Bronchial epithelial cell (primary cell): ENCODE results near the gene SUPT4H1. TPM values are rescaled to one million over a fixed set of nuclear protein-coding genes. Genes with fewer than 3 reads are reported as not detected.

Experiments
- DNase-seq: peaks from one replicate; pipeline ENCODE4 v3.0.0-alpha.2; 2010; ENCODE audit warnings: low read depth
- FAIRE-seq: peaks from 2 replicates; lab custom pipeline; 2011; peaks lifted over from hg19 to GRCh38; lab: Jason Lieb, UNC
- H3K27me3 ChIP-seq: 2 replicates; pipeline ENCODE4 v1.5.1; 2011; ENCODE audit warnings: low read length; ENCODE audit not compliant: control insufficient read depth, insufficient read depth
- H3K36me3 ChIP-seq: 2 replicates; pipeline ENCODE4 v1.5.1; 2011; ENCODE audit warnings: low read length; ENCODE audit not compliant: control insufficient read depth, insufficient read depth
- H3K4me3 ChIP-seq: 2 replicates; pipeline ENCODE4 v1.5.1; 2011; ENCODE audit warnings: mild to moderate bottlenecking, low read depth, low read length, control low read depth
- total RNA-seq: library from RNA; depleted of rRNA; stranded (reverse); fragments of >200 nt; gene quantifications from 2 replicates; pipeline ENCODE4 v1.2.1, GENCODE V29; 2014
- TF ChIP-seq, protein P1 (sequence below): IDR thresholded peaks from 2 replicates; pipeline ENCODE4 v1.5.1; 2011; ENCODE audit warnings: mild to moderate bottlenecking, moderate library complexity, low read length, control low read depth, inconsistent platforms; ENCODE audit not compliant: insufficient read depth, severe bottlenecking

The SUPT4H1 gene
- total RNA-seq, 1 donor from 2014 or later: 52.1 TPM

DNA sequence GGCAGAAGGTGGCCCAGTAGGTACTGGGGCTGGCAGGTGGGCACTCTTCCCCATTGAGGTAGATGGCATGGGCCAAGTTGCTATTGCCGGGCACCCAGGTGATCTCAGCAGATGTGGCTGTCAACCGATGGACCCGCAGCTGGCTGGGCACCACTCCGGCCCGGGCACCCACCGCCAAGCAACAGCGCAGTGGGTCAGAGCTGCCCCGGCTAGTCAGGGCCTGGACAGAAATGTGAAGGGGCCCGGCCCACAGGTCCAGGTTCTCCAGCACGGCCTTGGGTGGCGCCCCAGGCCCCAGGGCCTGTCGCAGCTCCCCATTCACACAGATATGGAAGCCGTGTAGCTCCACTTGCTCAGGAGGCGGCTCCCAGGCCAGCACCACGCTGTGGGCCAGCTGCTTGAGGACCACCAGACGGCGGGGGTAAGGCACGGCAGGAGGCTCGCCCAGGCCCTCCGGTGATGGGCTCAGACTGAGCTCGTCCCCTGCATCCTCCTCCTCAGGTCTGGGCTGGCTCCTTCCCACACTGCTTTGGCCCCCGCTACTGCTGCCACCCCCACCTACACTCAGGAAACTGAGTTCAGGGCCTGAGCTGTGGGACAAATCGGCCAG, 39.9 kb downstream of the SUPT4H1 start:
- TF ChIP-seq, protein P1, sequence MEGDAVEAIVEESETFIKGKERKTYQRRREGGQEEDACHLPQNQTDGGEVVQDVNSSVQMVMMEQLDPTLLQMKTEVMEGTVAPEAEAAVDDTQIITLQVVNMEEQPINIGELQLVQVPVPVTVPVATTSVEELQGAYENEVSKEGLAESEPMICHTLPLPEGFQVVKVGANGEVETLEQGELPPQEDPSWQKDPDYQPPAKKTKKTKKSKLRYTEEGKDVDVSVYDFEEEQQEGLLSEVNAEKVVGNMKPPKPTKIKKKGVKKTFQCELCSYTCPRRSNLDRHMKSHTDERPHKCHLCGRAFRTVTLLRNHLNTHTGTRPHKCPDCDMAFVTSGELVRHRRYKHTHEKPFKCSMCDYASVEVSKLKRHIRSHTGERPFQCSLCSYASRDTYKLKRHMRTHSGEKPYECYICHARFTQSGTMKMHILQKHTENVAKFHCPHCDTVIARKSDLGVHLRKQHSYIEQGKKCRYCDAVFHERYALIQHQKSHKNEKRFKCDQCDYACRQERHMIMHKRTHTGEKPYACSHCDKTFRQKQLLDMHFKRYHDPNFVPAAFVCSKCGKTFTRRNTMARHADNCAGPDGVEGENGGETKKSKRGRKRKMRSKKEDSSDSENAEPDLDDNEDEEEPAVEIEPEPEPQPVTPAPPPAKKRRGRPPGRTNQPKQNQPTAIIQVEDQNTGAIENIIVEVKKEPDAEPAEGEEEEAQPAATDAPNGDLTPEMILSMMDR: no peak
- H3K27me3 ChIP-seq: peaks cover 3% of the 10 kb centered on the region
- DNase-seq: no peak
- no peak for FAIRE-seq
- H3K4me3 ChIP-seq: no peak overlapping the region
- no peaks in the 10 kb centered on the region for H3K36me3 ChIP-seq

- Histone ChIP-seq H3K4me3 (no peak overlapping the region), H3K36me3 (no peaks in the 10 kb centered on the region), H3K27me3 (peaks cover 3% of the 10 kb centered on the region)
- FAIRE-seq (no peak), DNase-seq (no peak)
- TF ChIP-seq, protein P1: no peak
Observed at GRCh38 chr17:58311429-58311894, 40.5 kb downstream of the SUPT4H1 start.

DNA sequence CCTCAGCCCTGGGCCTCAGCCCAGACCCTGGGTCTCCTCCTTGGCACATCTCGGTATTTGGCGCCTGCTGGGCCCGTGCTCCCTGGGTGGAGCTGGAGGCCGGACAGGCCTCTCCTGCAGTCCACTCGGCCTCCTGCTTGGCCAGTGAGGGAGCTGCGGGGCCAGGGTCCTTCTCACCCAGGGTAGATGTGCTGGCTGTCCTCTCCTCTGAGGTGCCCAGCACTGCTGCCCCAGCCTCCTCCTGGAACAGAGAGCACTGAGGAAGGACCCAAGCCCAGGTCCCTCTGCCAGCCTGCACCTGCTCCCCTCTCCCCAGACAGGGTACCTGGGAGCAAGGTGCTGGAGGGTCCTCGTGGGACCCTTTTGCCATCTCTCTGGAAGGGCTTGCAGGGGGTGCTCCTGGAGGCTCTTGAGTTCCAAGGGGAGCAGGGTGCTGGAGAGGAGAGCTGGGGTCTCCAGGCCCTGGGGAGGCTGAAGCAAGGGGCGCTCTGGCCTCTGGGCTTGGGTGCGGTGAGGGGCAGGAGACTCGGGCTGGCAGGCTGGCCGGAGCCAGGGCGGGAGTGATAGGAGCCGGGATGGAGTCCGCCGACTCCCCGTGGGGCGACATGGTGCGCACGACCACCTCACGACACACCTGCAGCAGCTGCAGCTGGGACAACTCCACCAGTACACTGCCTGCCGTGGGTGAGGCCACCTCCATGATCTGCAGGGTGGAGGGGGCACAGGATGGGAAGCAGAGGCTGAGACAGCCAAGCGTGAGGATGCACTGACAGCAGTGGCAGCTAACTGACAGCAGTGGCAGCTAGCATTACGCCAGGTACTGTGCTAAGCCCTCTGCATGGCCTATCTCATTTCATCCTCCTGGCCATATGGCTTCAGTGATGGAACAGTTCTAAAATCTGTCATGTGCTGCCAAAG, 41.2 kb downstream of the SUPT4H1 start:
- FAIRE-seq (no peak), DNase-seq (no peak)
- peaks cover 3% of the 10 kb centered on the region for H3K27me3 ChIP-seq

DNA sequence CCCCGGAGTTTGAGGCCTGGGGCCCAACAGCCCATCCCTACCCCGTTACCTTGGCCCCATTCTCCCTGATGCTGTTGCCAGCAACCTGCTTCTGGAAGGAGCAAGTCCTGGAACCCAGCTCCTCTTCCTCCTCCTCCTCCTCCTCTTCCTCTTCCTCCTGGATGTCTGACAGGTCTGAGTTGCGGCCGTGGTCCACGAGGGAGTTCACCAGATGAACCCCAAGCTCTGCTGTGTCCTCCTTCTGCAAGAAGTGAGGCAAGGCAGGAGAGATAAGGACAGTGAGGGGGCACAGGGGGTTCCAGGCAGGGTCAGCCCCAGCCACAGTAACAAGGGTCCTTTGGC, 42.1 kb downstream of the SUPT4H1 start:
- FAIRE-seq (no peak), DNase-seq (no peak)
- peaks cover 1% of the 10 kb centered on the region for H3K27me3 ChIP-seq
- no peaks in the 10 kb centered on the region for H3K36me3 ChIP-seq
- no peak overlapping the region for H3K4me3 ChIP-seq
- TF ChIP-seq, protein P1: no peak

More for the DNA sequence above, 41.2 kb downstream of the SUPT4H1 start:
- TF ChIP-seq, protein P1: no peak
- H3K36me3 ChIP-seq: no peaks in the 10 kb centered on the region
- no peak overlapping the region for H3K4me3 ChIP-seq

DNA sequence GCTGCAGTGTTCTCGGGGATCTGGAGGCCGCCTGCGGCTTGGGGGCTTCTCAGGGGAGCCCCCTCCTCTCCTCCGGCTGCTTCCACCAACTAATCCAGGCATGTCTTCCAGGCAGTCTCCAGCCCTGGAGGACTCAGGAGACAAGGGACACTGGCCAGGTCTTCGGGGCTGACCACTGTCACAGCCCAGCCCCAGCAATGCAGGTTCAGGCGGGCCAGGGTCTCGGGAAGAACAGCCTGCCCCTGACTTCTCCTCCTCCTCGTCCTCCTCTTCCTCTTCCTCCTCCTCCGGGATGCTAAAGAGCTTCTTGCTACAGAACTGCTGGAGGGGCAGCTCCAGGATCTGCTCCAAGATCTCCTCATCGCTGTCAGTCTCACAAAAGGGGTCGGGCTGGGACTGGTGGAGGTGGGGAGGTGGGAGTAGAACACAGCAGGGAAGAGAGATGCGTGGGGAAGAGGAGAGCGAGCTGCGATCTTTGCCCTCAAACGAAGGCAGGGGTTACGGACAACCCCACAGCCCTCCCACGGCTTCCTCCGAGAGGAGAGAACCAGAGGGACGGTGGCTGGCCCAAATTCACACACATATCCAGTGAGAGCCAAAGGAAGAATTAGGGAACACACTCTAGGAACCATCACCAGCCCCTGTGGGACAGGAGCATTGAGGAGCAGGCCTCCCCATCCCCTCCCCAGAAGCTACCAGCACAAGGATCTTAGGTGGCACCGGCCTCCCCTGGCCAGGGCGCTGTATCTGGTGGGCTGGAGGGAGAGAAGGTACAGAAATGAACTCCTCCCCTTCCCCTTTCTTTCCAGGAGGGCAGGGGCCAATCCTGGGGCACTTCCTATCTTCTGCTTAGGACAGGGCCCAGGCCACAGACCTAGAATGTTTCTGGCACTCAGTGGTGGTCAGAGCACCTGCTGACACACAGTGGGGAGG, 42.8 kb downstream of the SUPT4H1 start:
- no peak for FAIRE-seq
- no peaks in the 10 kb centered on the region for H3K36me3 ChIP-seq
- TF ChIP-seq, protein P1: no peak
- DNase-seq: no peak
- peaks cover 1% of the 10 kb centered on the region for H3K27me3 ChIP-seq
- no peak overlapping the region for H3K4me3 ChIP-seq
